M059J (cell line): ENCODE data around the gene SH2D3A. TPM values are rescaled to one million over a fixed set of nuclear protein-coding genes. Genes with fewer than 3 reads are reported as not detected.
"Not testable (repeated sequence)": the region's sequence is repeated elsewhere in the genome, so short reads cannot be mapped to it uniquely, and the experiment has no call there.

ENCODE experiments used
- DNase-seq: peaks from one replicate; pipeline ENCODE4 v3.0.0-alpha.2; 2012; ENCODE audit warnings: low read depth
- total RNA-seq: library from RNA; depleted of rRNA; stranded (reverse); fragments of >200 nt; shearing (Covaris generic); gene quantifications from 2 replicates; pipeline ENCODE4 v1.2.3, GENCODE V29; 2014; rRNA removed

Gene SH2D3A
- total RNA-seq, result not detected in 2 replicates

- no peak for DNase-seq
Measured at GRCh38 chr19:6767357-6768235, at the start of gene SH2D3A. SH2D3A (minus strand) TSS chr19:6767435; CDS start chr19:6763748, 3,687 bp downstream.

- DNase-seq, result no peak
Measured at GRCh38 chr19:6813659-6814058, 46.4 kb upstream of the SH2D3A start.

GRCh38 chr19:6812612-6813011 lies 45.4 kb upstream of the SH2D3A start:
- DNase-seq, result no peak

- peak; percentile 75 for DNase-seq
Measured at GRCh38 chr19:6811906-6812305, 44.7 kb upstream of the SH2D3A start.

- no peak for DNase-seq
Measured at GRCh38 chr19:6811378-6811777, 44.1 kb upstream of the SH2D3A start.

GRCh38 chr19:6809262-6809661 lies 42.0 kb upstream of the SH2D3A start:
- DNase-seq, result no peak

- DNase-seq, result no peak
Measured at GRCh38 chr19:6808494-6808893, 41.3 kb upstream of the SH2D3A start.

GRCh38 chr19:6807291-6807690 lies 40.1 kb upstream of the SH2D3A start:
- DNase-seq, result no peak

GRCh38 chr19:6806488-6806887 lies 39.3 kb upstream of the SH2D3A start:
- no peak for DNase-seq

- DNase-seq, result no peak
Measured at GRCh38 chr19:6803036-6803404, 35.8 kb upstream of the SH2D3A start.

- peak; percentile 5 for DNase-seq
Measured at GRCh38 chr19:6802336-6803035, 35.3 kb upstream of the SH2D3A start.

- peak; percentile 8 for DNase-seq
Measured at GRCh38 chr19:6801485-6802086, 34.4 kb upstream of the SH2D3A start.

- DNase-seq, result peak; percentile 61
Measured at GRCh38 chr19:6800991-6801484, 33.8 kb upstream of the SH2D3A start.

- not testable (repeated sequence) for DNase-seq
Measured at GRCh38 chr19:6800160-6800790, 33.0 kb upstream of the SH2D3A start.

GRCh38 chr19:6797646-6798045 lies 30.4 kb upstream of the SH2D3A start:
- no peak for DNase-seq

GRCh38 chr19:6796278-6796677 lies 29.0 kb upstream of the SH2D3A start:
- no peak for DNase-seq

GRCh38 chr19:6794686-6795431 lies 27.6 kb upstream of the SH2D3A start:
- no peak for DNase-seq

- DNase-seq, result no peak
Measured at GRCh38 chr19:6793973-6794372, 26.7 kb upstream of the SH2D3A start.

GRCh38 chr19:6793411-6793810 lies 26.2 kb upstream of the SH2D3A start:
- no peak for DNase-seq

GRCh38 chr19:6791237-6791636 lies 24.0 kb upstream of the SH2D3A start:
- DNase-seq, result no peak
